ENCODE measurements around the gene BCAT1. TPM values are rescaled to one million over a fixed set of nuclear protein-coding genes. Genes with fewer than 3 reads are reported as not detected.

The BCAT1 gene
- total RNA-seq (2014; rRNA removed; shearing (Covaris generic)), result 68.7 and 74.0 TPM in 2 replicates
- 20.2 and 26.9 TPM in 2 replicates for polyA plus RNA-seq (2014; cell fraction: nucleus; rRNA removed)

- DNase-seq (ENCODE audit: extremely low read depth, low read depth), result peak; percentile 66
Observed at GRCh38 chr12:24948757-24949722, at the start of gene BCAT1. Gene BCAT1, minus strand, starts transcription at chr12:24949101. Its CDS starts 169 bp downstream, at chr12:24948932.

GRCh38 chr12:24997970-24998582 lies 49.2 kb upstream of the BCAT1 start:
- DNase-seq (ENCODE audit: extremely low read depth, low read depth), result no peak

GRCh38 chr12:24997496-24997895 lies 48.6 kb upstream of the BCAT1 start:
- DNase-seq (ENCODE audit: extremely low read depth, low read depth), result no peak

GRCh38 chr12:24996820-24997219 lies 47.9 kb upstream of the BCAT1 start:
- no peak for DNase-seq (ENCODE audit: extremely low read depth, low read depth)

GRCh38 chr12:24996102-24996797 lies 47.3 kb upstream of the BCAT1 start:
- DNase-seq (ENCODE audit: extremely low read depth, low read depth), result no peak

- DNase-seq (ENCODE audit: extremely low read depth, low read depth), result no peak
Observed at GRCh38 chr12:24993793-24994192, 44.9 kb upstream of the BCAT1 start.

- DNase-seq (ENCODE audit: extremely low read depth, low read depth), result peak; percentile 45
Observed at GRCh38 chr12:24991209-24992049, 42.5 kb upstream of the BCAT1 start.

- no peak for DNase-seq (ENCODE audit: extremely low read depth, low read depth)
Observed at GRCh38 chr12:24989216-24989615, 40.3 kb upstream of the BCAT1 start.

GRCh38 chr12:24982250-24982649 lies 33.3 kb upstream of the BCAT1 start:
- DNase-seq (ENCODE audit: extremely low read depth, low read depth), result no peak

- no peak for DNase-seq (ENCODE audit: extremely low read depth, low read depth)
Observed at GRCh38 chr12:24979976-24980730, 31.3 kb upstream of the BCAT1 start.

GRCh38 chr12:24979329-24979728 lies 30.4 kb upstream of the BCAT1 start:
- no peak for DNase-seq (ENCODE audit: extremely low read depth, low read depth)

GRCh38 chr12:24977711-24978110 lies 28.8 kb upstream of the BCAT1 start:
- no peak for DNase-seq (ENCODE audit: extremely low read depth, low read depth)

- no peak for DNase-seq (ENCODE audit: extremely low read depth, low read depth)
Observed at GRCh38 chr12:24977060-24977459, 28.2 kb upstream of the BCAT1 start.

- DNase-seq (ENCODE audit: extremely low read depth, low read depth), result no peak
Observed at GRCh38 chr12:24975425-24975824, 26.5 kb upstream of the BCAT1 start.

- no peak for DNase-seq (ENCODE audit: extremely low read depth, low read depth)
Observed at GRCh38 chr12:24974216-24974615, 25.3 kb upstream of the BCAT1 start.

GRCh38 chr12:24972078-24972477 lies 23.2 kb upstream of the BCAT1 start:
- no peak for DNase-seq (ENCODE audit: extremely low read depth, low read depth)

GRCh38 chr12:24970177-24970576 lies 21.3 kb upstream of the BCAT1 start:
- DNase-seq (ENCODE audit: extremely low read depth, low read depth), result no peak

GRCh38 chr12:24966951-24967564 lies 18.2 kb upstream of the BCAT1 start:
- no peak for DNase-seq (ENCODE audit: extremely low read depth, low read depth)

- DNase-seq (ENCODE audit: extremely low read depth, low read depth), result no peak
Observed at GRCh38 chr12:24964342-24964741, 15.4 kb upstream of the BCAT1 start.
